AG04449 (cell line): ENCODE results near the gene OSCAR.

Experiments
- CTCF ChIA-PET: fragments of 350-600 bp; formaldehyde crosslinking; extraction: SDS; loops from one replicate; lab custom pipeline; 2021; ENCODE audit warnings: antibody characterized with exemption; lab: Yijun Ruan, JAX
- POLR2A ChIA-PET: fragments of 400-600, 350-600 bp; formaldehyde crosslinking; extraction: SDS; loops from one replicate; lab custom pipeline; 2020; ENCODE audit warnings: antibody characterized with exemption, inconsistent platforms; lab: Yijun Ruan, JAX
- DNase-seq: peaks from one replicate; pipeline ENCODE4 v3.0.0-alpha.2; 2010; ENCODE audit warnings: low read depth, low spot score
- H3K4me3 ChIP-seq: 2 replicates; pipeline ENCODE4 v1.5.1; 2011; ENCODE audit warnings: low read depth, mild to moderate bottlenecking, control low read depth, low read length
- TF ChIP-seq, protein P1 (sequence below): IDR thresholded peaks from one replicate; pipeline ENCODE4 v1.5.1; 2011; ENCODE audit warnings: mild to moderate bottlenecking, moderate library complexity, low read length, control low read depth, inconsistent platforms; ENCODE audit not compliant: insufficient read depth; ENCODE audit errors: missing control alignments

OSCAR gene

DNA sequence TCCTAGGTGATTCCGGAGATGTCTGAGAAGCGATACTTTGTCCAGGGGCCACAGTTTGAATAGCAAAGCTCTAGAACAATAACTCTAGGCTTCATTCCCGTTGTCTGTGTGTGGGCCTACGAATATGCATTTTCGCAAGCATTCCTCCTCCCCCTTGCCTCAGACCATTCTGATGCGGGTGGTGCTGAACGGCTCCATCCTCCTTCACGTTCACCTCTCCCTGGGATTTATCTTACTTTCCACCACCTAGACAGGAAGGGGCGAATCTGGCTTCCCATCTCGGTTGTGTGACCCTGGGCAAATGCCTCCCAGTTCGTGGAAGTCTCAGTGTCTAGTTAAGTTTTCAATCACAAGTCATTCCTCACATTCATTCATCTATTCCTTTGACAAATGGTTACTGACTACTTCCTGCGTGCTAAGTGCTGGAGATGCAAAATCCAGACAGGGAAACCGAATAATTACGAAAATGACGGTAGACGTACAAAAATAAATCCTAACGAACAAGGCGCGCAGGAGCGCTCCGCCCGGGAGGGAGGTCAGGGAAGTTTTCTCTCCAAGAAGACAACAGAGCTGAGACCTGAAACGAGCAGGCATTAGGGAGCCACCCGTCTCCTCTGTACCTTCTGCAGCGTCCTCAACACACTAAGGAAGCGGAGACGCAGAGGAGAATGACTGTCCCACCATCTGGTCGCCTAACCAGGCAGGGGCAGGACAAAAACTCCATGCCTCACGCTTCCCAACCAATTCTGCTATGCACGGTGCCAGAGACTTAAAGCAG is 35.7 kb upstream of the OSCAR start:
- no peak for DNase-seq
- ChIA-PET POLR2A (interaction anchor here (0.8 to 2.2 kb wide), 8 partner anchors 12 to 55 kb away, joined by 3 to 21 read pairs (median 7); partner anchors contain the start of genes LENG1, PRPF31, TFPT and TSEN34), CTCF (interaction anchor here (0.7 to 1.6 kb wide), 6 partner anchors 14 to 98 kb away, joined by 3 to 4 read pairs (median 3); partner anchors contain the start of gene LENG1)
- peak overlapping the region; percentile 62 for H3K4me3 ChIP-seq
- TF ChIP-seq, protein P1, sequence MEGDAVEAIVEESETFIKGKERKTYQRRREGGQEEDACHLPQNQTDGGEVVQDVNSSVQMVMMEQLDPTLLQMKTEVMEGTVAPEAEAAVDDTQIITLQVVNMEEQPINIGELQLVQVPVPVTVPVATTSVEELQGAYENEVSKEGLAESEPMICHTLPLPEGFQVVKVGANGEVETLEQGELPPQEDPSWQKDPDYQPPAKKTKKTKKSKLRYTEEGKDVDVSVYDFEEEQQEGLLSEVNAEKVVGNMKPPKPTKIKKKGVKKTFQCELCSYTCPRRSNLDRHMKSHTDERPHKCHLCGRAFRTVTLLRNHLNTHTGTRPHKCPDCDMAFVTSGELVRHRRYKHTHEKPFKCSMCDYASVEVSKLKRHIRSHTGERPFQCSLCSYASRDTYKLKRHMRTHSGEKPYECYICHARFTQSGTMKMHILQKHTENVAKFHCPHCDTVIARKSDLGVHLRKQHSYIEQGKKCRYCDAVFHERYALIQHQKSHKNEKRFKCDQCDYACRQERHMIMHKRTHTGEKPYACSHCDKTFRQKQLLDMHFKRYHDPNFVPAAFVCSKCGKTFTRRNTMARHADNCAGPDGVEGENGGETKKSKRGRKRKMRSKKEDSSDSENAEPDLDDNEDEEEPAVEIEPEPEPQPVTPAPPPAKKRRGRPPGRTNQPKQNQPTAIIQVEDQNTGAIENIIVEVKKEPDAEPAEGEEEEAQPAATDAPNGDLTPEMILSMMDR = no peak

DNA sequence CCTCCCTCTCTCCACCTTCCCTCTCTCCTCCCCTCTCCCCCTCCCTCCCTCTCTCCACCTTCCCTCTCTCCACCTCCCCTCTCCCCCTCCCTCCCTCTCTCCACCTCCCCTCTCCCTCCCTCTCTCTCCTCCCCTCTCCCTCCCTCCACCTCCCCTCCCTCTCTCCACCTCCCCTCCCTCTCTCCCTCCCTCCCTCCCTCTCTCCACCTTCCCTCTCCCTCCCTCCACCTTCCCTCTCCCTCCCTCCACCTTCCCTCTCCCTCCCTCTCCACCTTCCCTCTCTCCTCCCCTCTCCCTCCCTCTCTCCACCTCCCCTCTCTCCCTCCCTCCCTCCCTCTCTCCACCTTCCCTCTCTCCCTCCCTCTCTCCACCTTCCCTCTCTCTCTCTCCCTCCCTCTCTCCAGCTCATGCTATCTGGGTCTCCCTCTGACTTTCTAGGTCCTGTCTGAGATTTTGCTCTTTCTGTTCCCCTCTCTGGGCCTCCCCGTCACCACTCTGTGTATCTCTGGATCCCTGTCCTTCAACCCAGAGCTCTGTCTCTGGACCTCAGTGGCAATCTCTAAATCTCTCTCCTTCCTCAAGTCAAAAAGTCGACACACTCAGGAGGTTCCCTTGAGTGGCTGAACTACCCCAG is 33.5 kb upstream of the OSCAR start:
- CTCF ChIA-PET = no interaction called here
- DNase-seq = no peak

DNA sequence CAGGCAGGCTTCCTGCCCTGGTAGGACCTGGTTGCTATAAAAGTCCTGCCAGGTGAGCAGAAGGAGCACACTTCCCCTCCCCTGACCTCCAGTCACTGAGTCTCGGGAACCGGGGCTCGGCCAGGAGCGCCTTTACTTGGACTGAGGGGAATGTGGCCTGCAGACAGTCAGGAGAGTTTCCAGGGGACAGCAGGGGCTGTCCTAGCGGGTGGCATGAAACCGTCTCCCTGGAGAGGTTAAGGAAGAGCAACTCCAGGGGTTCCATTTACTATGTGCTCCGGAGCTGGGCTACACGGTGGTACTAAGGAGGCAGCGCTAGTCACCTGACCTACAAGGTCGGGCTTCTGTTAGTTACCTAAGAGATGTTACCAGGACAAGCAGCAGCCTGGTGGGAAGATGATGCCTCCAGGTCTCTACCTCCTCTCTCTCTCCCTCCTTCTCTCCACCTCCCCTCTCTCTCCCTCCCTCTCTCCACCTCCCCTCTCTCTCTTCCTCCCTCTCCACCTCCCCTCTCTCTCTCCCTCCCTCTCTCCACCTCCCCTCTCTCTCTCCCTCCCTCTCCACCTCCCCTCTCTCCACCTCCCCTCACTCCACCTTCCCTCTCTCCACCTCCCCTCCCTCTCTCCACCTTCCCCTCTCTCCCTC is 32.8 kb upstream of the OSCAR start:
- TF ChIP-seq, protein P1 = no peak
- peak overlapping the region; percentile 15; the same call in 1 of the 2 replicates for H3K4me3 ChIP-seq
- peak; percentile 34 for DNase-seq
- ChIA-PET CTCF (no interaction called here), POLR2A (no interaction called here)

More for the DNA sequence above, 33.5 kb upstream of the OSCAR start:
- TF ChIP-seq, protein P1 = no peak
- H3K4me3 ChIP-seq = no peak overlapping the region
- POLR2A ChIA-PET = no interaction called here

DNA sequence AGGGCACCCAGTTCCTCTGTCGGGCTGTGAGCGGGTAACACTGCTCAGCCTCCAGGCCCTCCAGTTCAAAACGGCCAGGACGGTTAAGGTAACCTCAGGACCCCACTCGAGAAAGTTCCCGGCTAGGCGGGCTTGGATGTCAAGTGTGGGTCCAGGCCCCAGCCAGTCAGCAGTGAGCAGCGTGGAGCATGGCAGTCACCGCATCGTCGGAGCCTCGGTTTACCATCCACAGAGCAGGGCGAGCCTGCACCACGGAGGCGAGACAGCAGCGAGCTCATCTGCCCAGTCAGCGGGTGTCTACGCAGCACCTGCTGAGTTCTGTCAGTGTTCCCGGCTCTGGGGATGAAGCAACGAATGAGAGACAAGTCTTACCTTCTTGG is 29.0 kb upstream of the OSCAR start:
- no peak overlapping the region for H3K4me3 ChIP-seq
- DNase-seq = no peak
- CTCF ChIA-PET = no interaction called here
- POLR2A ChIA-PET = no interaction called here
- TF ChIP-seq, protein P1 = no peak

DNA sequence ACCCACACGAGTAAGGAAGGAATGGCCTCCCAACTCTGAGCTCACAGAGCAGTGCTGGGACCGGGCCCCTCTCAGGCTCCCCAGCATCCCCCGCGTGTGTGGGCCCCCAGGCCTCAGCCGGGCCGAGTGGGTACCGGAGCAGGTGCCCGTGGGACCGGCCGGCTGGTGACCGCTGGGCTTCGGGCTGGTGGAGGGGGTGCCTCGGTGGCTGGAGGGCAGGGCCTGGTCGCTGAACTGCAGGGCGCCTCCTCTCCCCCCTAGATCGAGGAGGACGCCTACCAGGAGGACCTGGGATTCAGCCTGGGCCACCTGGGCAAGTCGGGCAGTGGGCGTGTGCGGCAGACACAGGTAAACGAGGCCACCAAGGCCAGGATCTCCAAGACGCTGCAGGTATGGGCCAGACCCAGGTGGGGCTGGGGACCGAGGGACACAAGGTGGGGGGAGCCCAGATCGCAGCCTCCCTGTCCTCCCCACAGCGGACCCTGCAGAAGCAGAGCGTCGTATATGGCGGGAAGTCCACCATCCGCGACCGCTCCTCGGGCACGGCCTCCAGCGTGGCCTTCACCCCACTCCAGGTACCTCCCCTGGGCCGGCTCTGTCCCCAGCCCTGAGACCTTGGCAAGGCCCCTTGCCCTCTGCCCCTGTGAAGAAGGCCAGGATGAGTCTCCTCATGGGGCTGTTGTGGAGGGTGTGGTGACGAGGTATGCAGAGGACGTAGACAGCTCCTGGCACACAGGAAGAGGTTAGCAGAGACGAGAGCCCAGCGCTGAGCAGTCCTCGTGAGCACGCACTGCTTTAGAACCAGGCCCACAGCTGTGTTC is 28.4 kb upstream of the OSCAR start:
- ChIA-PET POLR2A (no interaction called here), CTCF (no interaction called here)
- no peak overlapping the region for H3K4me3 ChIP-seq
- TF ChIP-seq, protein P1 = no peak
- DNase-seq = no peak
